Fibroblast of skin of left quadriceps (primary cell): ENCODE measurements around the gene ELMO1.

Source experiments
- DNase-seq, 2 experiments: peaks; one replicate each; pipeline ENCODE4 v3.0.0-alpha.2; 2013; ENCODE audit warnings: low read depth in 2 of 2

ELMO1 gene

GRCh38 chr7:37269711-37270508 lies 178.8 kb downstream of the ELMO1 start:
- DNase-seq = no peak

- no peak for DNase-seq
Measured at GRCh38 chr7:37267251-37267650, 181.4 kb downstream of the ELMO1 start.

- DNase-seq = no peak
Measured at GRCh38 chr7:37265876-37266275, 182.8 kb downstream of the ELMO1 start.

GRCh38 chr7:37265006-37265405 lies 183.7 kb downstream of the ELMO1 start:
- no peak for DNase-seq

- no peak for DNase-seq
Measured at GRCh38 chr7:37262181-37262580, 186.5 kb downstream of the ELMO1 start.

- DNase-seq = no peak
Measured at GRCh38 chr7:37259319-37259821, 189.3 kb downstream of the ELMO1 start.

- no peak for DNase-seq
Measured at GRCh38 chr7:37256631-37257030, 192.0 kb downstream of the ELMO1 start.

GRCh38 chr7:37255327-37255944 lies 193.2 kb downstream of the ELMO1 start:
- DNase-seq = no peak

GRCh38 chr7:37251222-37251621 lies 197.4 kb downstream of the ELMO1 start:
- no peak for DNase-seq

- DNase-seq = no peak
Measured at GRCh38 chr7:37249240-37249639, 199.4 kb downstream of the ELMO1 start.

- DNase-seq = no peak
Measured at GRCh38 chr7:37248396-37248861, 200.2 kb downstream of the ELMO1 start.

- DNase-seq = peak; percentile 24 to 26
Measured at GRCh38 chr7:37247861-37248260, 200.8 kb downstream of the ELMO1 start.

- DNase-seq = no peak
Measured at GRCh38 chr7:37245590-37245989, 203.1 kb downstream of the ELMO1 start.

- DNase-seq = no peak
Measured at GRCh38 chr7:37236906-37237305, 211.8 kb downstream of the ELMO1 start.

GRCh38 chr7:37235813-37236212 lies 212.9 kb downstream of the ELMO1 start:
- DNase-seq = no peak

GRCh38 chr7:37234928-37235327 lies 213.7 kb downstream of the ELMO1 start:
- no peak for DNase-seq

GRCh38 chr7:37234334-37234733 lies 214.3 kb downstream of the ELMO1 start:
- no peak for DNase-seq

- no peak for DNase-seq
Measured at GRCh38 chr7:37231613-37232012, 217.1 kb downstream of the ELMO1 start.

GRCh38 chr7:37230221-37230620 lies 218.4 kb downstream of the ELMO1 start:
- no peak for DNase-seq

GRCh38 chr7:37229381-37229780 lies 219.3 kb downstream of the ELMO1 start:
- DNase-seq = no peak

- no peak for DNase-seq
Measured at GRCh38 chr7:37225285-37225969, 223.2 kb downstream of the ELMO1 start.

GRCh38 chr7:37224746-37225145 lies 223.9 kb downstream of the ELMO1 start:
- DNase-seq = no peak

GRCh38 chr7:37220664-37221063 lies 228.0 kb downstream of the ELMO1 start:
- DNase-seq = no peak
